GM12892 (cell line): ENCODE measurements around the gene ZNF80.

ENCODE experiments used
- POLR2A ChIP-seq: IDR thresholded peaks from 2 replicates; pipeline ENCODE4 v1.6.1; 2011; ENCODE audit warnings: low read depth, low read length, control low read depth
- POLR2AphosphoS5 ChIP-seq: IDR thresholded peaks from 2 replicates; pipeline ENCODE4 v1.6.1; 2011; ENCODE audit warnings: low read depth, low read length, control low read depth

DNA sequence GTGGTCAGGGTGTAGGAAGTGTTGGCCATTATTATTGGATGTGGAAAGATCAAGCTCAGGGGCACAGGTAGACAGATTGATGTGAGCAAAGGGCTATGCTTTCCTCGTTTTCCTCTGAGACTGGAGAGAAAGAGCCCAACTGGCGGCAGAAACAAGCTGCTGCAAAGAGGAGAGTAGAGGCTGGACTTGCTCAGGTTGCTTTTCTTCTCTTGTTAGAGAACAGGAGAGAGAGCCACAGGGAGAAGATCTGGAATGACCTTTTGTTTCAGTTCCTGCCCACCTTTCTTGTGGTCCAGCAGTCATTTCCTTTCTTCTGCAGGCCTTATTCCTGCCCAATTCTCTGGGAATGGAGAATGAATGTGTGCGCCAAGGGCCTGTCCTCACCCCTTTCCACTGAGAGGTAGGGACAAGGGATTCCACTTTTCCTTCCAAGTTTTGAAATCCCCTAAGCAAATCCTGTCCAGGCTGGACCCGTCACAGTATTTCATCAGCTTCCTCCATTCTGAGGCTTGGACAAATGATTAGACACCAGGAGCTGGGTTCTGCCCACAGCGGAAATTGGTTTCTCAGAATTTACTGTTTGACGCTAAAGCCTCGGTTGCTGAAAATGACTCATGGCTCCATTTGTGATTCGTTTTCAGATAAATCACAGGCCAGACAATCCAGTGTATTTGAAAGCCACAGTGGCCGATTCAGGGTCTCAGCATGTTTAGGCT, 16.1 kb downstream of the ZNF80 start:
- TF ChIP-seq POLR2A (no peak), POLR2AphosphoS5 (no peak)
